ENCODE measurements around the gene PRKG1. TPM values are rescaled to one million over a fixed set of nuclear protein-coding genes. Genes with fewer than 3 reads are reported as not detected.

PRKG1 gene
- total and polyA plus RNA-seq, 2 experiments from 2014 or later: 18.2 to 21.1 TPM

DNA sequence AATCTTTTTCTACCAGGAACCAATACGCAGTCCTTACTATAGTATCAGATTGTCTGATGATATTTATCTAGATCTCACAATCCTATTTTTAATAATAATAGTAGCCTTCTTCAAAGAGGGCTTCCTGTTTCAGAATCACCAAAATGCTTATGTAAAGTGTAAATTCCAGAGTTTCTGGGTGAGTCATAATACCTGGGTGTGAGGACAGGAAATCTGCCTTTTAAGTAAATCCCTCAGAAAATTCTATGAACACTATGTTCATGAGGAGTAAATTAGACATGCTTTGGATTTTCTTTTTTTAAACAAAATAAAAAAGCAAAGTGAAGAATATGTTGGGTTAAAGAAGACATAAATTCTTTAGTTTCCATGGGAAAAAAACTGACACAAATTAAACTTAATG lies 1260.3 kb downstream of the PRKG1 start:
- H3K9me2 ChIP-seq (ENCODE audit: insufficient read depth): no peaks in the 10 kb centered on the region
- Mint-ChIP-seq H3K36me3 (ENCODE audit: low read depth) (no peaks in the 10 kb centered on the region), H3K27me3 (ENCODE audit: insufficient read depth, low read depth, poor library complexity) (no peaks in the 10 kb centered on the region), H3K4me3 (no peak overlapping the region), H3K4me1 (peaks cover 6% of the 10 kb centered on the region), H3K27ac (no peak overlapping the region), H3K9me3 (no peaks in the 10 kb centered on the region)
- H3F3A ChIP-seq (replicated peaks; ENCODE audit: low read depth): no peaks in the 10 kb centered on the region
- no peak overlapping the region for H2AFZ ChIP-seq
- no peak for ATAC-seq
- no peaks in the 10 kb centered on the region for H3K27me3 ChIP-seq (ENCODE audit: insufficient read depth)
- H3K27ac ChIP-seq (ENCODE audit: low read depth): no peak overlapping the region
- no peak overlapping the region for H3K4me2 ChIP-seq
- no peaks in the 10 kb centered on the region for H4K20me1 ChIP-seq (replicated peaks; ENCODE audit: insufficient read depth)
- no peaks in the 10 kb centered on the region for H3K36me3 ChIP-seq (ENCODE audit: insufficient read depth)
- H3K4me1 ChIP-seq (ENCODE audit: insufficient read depth): no peaks in the 10 kb centered on the region
- H3K4me3 ChIP-seq: no peak overlapping the region
- no peaks in the 10 kb centered on the region for H3K79me2 ChIP-seq (replicated peaks; ENCODE audit: insufficient read depth)
- no peak for DNase-seq (ENCODE audit: low spot score)
- TF ChIP-seq ZNF462 (CRISPR knock-in tag; IDR thresholded peaks at IDR 0.05) (no peak), CREB1 (CRISPR knock-in tag; IDR thresholded peaks at IDR 0.05; ENCODE audit: low read depth) (no peak)

- H3K27me3 Mint-ChIP-seq (ENCODE audit: insufficient read depth, low read depth, poor library complexity): no peaks in the 10 kb centered on the region
- no peaks in the 10 kb centered on the region for H3K36me3 ChIP-seq (ENCODE audit: insufficient read depth)
- no peak overlapping the region for H2AFZ ChIP-seq
- H3K4me2 ChIP-seq: no peak overlapping the region
- no peaks in the 10 kb centered on the region for H3K79me2 ChIP-seq (replicated peaks; ENCODE audit: insufficient read depth)
- no peaks in the 10 kb centered on the region for H3F3A ChIP-seq (replicated peaks; ENCODE audit: low read depth)
- H3K36me3 Mint-ChIP-seq (ENCODE audit: low read depth): no peaks in the 10 kb centered on the region
- DNase-seq (ENCODE audit: low spot score): no peak
- H3K4me1 Mint-ChIP-seq: peaks cover 6% of the 10 kb centered on the region
- no peaks in the 10 kb centered on the region for H3K9me2 ChIP-seq (ENCODE audit: insufficient read depth)
- no peak overlapping the region for H3K4me3 ChIP-seq
- H4K20me1 ChIP-seq (replicated peaks; ENCODE audit: insufficient read depth): no peaks in the 10 kb centered on the region
- ATAC-seq: no peak
- no peaks in the 10 kb centered on the region for H3K9me3 Mint-ChIP-seq
- H3K27ac Mint-ChIP-seq: no peak overlapping the region
- no peak overlapping the region for H3K4me3 Mint-ChIP-seq
- no peaks in the 10 kb centered on the region for H3K27me3 ChIP-seq (ENCODE audit: insufficient read depth)
- H3K27ac ChIP-seq (ENCODE audit: low read depth): no peak overlapping the region
- no peaks in the 10 kb centered on the region for H3K4me1 ChIP-seq (ENCODE audit: insufficient read depth)
- TF ChIP-seq EZH2phosphoT487 (IDR thresholded peaks at IDR 0.05; ENCODE audit: unreplicated experiment) (no peak), NANOG (IDR thresholded peaks at IDR 0.05; ENCODE audit: borderline replicate concordance) (no peak), CREB1 (CRISPR knock-in tag; IDR thresholded peaks at IDR 0.05; ENCODE audit: low read depth) (no peak)
- TF ChIP-seq, protein P1, sequence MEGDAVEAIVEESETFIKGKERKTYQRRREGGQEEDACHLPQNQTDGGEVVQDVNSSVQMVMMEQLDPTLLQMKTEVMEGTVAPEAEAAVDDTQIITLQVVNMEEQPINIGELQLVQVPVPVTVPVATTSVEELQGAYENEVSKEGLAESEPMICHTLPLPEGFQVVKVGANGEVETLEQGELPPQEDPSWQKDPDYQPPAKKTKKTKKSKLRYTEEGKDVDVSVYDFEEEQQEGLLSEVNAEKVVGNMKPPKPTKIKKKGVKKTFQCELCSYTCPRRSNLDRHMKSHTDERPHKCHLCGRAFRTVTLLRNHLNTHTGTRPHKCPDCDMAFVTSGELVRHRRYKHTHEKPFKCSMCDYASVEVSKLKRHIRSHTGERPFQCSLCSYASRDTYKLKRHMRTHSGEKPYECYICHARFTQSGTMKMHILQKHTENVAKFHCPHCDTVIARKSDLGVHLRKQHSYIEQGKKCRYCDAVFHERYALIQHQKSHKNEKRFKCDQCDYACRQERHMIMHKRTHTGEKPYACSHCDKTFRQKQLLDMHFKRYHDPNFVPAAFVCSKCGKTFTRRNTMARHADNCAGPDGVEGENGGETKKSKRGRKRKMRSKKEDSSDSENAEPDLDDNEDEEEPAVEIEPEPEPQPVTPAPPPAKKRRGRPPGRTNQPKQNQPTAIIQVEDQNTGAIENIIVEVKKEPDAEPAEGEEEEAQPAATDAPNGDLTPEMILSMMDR (conservative IDR thresholded peaks at IDR 0.05; ENCODE audit: low read depth in 2 of 2): no peak
Observed at GRCh38 chr10:52335665-52336064, 1261.4 kb downstream of the PRKG1 start.

Data from GM23338 (cell line).